PFSK-1 (cell line): ENCODE measurements around the gene CNKSR1.

Experiments
- FOXP2 ChIP-seq: optimal IDR thresholded peaks from 2 replicates; pipeline ENCODE3; 2011; ENCODE audit warnings: borderline replicate concordance, control low read depth, inconsistent platforms; ENCODE audit not compliant: insufficient read depth; ENCODE audit errors: extremely low read length, extremely low read depth
- POLR2AphosphoS5 ChIP-seq: IDR thresholded peaks from 2 replicates; pipeline ENCODE4 v1.6.1; 2012; ENCODE audit warnings: low read depth, mild to moderate bottlenecking, control low read depth, low read length, moderate library complexity
- REST ChIP-seq, 2 experiments: IDR thresholded peaks; 2 replicates each; pipeline versions ENCODE4 v1.6.1 to v1.8.0; 2011 to 2012; ENCODE audit warnings: low read depth in 2 of 2, low read length in 2 of 2, control low read depth in 1 of 2, inconsistent platforms in 1 of 2, mild to moderate bottlenecking in 1 of 2, moderate library complexity in 1 of 2; ENCODE audit not compliant: insufficient read depth in 1 of 2
- SIN3A ChIP-seq: IDR thresholded peaks from 2 replicates; pipeline ENCODE4 v1.6.1; 2012; ENCODE audit warnings: mild to moderate bottlenecking, low read length, moderate library complexity, borderline replicate concordance; ENCODE audit not compliant: insufficient read depth
- TAF1 ChIP-seq: IDR thresholded peaks from 2 replicates; pipeline ENCODE4 v1.6.1; 2012; ENCODE audit warnings: low read length, control low read depth, borderline replicate concordance; ENCODE audit not compliant: insufficient read depth

CNKSR1 gene

GRCh38 chr1:26213335-26213905 is 36.1 kb downstream of the CNKSR1 start:
- TF ChIP-seq REST (IDR thresholded peaks at IDR 0.05; ENCODE audit: insufficient read depth in 1 of 2, low read depth in 2 of 2, low read length in 2 of 2) (no peak), SIN3A (no peak), TAF1 (no peak), POLR2AphosphoS5 (no peak), FOXP2 (no peak)

GRCh38 chr1:26215246-26215645 is 38.0 kb downstream of the CNKSR1 start:
- TF ChIP-seq POLR2AphosphoS5 (no peak), FOXP2 (no peak)

GRCh38 chr1:26218906-26219494 is 41.7 kb downstream of the CNKSR1 start:
- TF ChIP-seq TAF1 (no peak), FOXP2 (no peak), SIN3A (no peak), REST (IDR thresholded peaks at IDR 0.05; ENCODE audit: insufficient read depth in 1 of 2, low read depth in 2 of 2, low read length in 2 of 2) (no peak), POLR2AphosphoS5 (no peak)

- TF ChIP-seq SIN3A (no peak), REST (IDR thresholded peaks at IDR 0.05; ENCODE audit: insufficient read depth in 1 of 2, low read depth in 2 of 2, low read length in 2 of 2) (no peak), POLR2AphosphoS5 (no peak), TAF1 (no peak), FOXP2 (no peak)
Observed at GRCh38 chr1:26220199-26220912, 43.1 kb downstream of the CNKSR1 start.

- TF ChIP-seq SIN3A (no peak), TAF1 (no peak), POLR2AphosphoS5 (no peak), FOXP2 (no peak), REST (IDR thresholded peaks at IDR 0.05; ENCODE audit: insufficient read depth in 1 of 2, low read depth in 2 of 2, low read length in 2 of 2) (no peak)
Observed at GRCh38 chr1:26221094-26221493, 43.8 kb downstream of the CNKSR1 start.
